Right renal cortex interstitium (tissue), 3 donors: ENCODE results near the gene NANOS3. TPM values are rescaled to one million over a fixed set of nuclear protein-coding genes. Genes with fewer than 3 reads are reported as not detected.

Experiments used
- DNase-seq, 3 donors: peaks; one replicate each; pipeline ENCODE4 v3.0.0-alpha.2; 2013; ENCODE audit warnings: low read depth in 3 of 3, low spot score in 2 of 3
- polyA plus RNA-seq, 3 donors: library from polyadenylated mRNA; unstranded; fragments of 120-200 nt; gene quantifications; one replicate each; pipeline ENCODE4 v1.2.1, GENCODE V29; 2013; ENCODE audit not compliant: insufficient read length in 3 of 3

Gene NANOS3
- polyA plus RNA-seq, result 1 to 10 TPM in 1 of 3 donors, under 1 TPM in 2; 0.76 to 1.1 (median 0.89) TPM

GRCh38 chr19:13876834-13877233 is at the start of gene NANOS3:
Gene NANOS3 (plus strand): TSS chr19:13877134. CDS start chr19:13877249, 115 bp downstream.
- DNase-seq, result no peak

- DNase-seq, result no peak
Measured at GRCh38 chr19:13827656-13828055, 49.3 kb upstream of the NANOS3 start.

GRCh38 chr19:13830114-13830740 is 46.7 kb upstream of the NANOS3 start:
- DNase-seq, result no peak

- DNase-seq, result no peak
Measured at GRCh38 chr19:13830741-13831536, 46.0 kb upstream of the NANOS3 start.

GRCh38 chr19:13831537-13832467 is 45.1 kb upstream of the NANOS3 start:
- no peak for DNase-seq

- DNase-seq, result peak in 2 of 3 donors; percentile 76 to 81
Measured at GRCh38 chr19:13833330-13834243, 43.3 kb upstream of the NANOS3 start.

GRCh38 chr19:13834244-13835069 is 42.5 kb upstream of the NANOS3 start:
- DNase-seq, result no peak

GRCh38 chr19:13835791-13836723 is 40.9 kb upstream of the NANOS3 start:
- no peak for DNase-seq

GRCh38 chr19:13838435-13839129 is 38.4 kb upstream of the NANOS3 start:
- DNase-seq, result no peak

- DNase-seq, result no peak
Measured at GRCh38 chr19:13839130-13839937, 37.6 kb upstream of the NANOS3 start.

- DNase-seq, result no peak
Measured at GRCh38 chr19:13839938-13840304, 37.0 kb upstream of the NANOS3 start.

- no peak for DNase-seq
Measured at GRCh38 chr19:13840305-13841085, 36.4 kb upstream of the NANOS3 start.

GRCh38 chr19:13841086-13841961 is 35.6 kb upstream of the NANOS3 start:
- DNase-seq, result no peak

- DNase-seq, result no peak
Measured at GRCh38 chr19:13841962-13842290, 35.0 kb upstream of the NANOS3 start.
